Ovary (tissue), 9 donors: ENCODE measurements around the gene WDR49. TPM values are rescaled to one million over a fixed set of nuclear protein-coding genes. Genes with fewer than 3 reads are reported as not detected.

Experiments
- DNase-seq, 5 donors: peaks; one replicate each; pipeline ENCODE4 v3.0.0-alpha.2; 2019 to 2020
- H3K27ac ChIP-seq, 2 donors: fragments of 200-600 bp; one replicate each; pipeline versions ENCODE4 v1.5.1 to v1.8.0; 2019 to 2022
- H3K27me3 ChIP-seq: fragments of 200-600 bp; one replicate; pipeline ENCODE4 v1.8.0; 2022
- H3K36me3 ChIP-seq: fragments of 200-600 bp; sonication (generic); one replicate; pipeline ENCODE4 v1.5.1; 2019
- H3K4me1 ChIP-seq: one replicate; pipeline ENCODE4 v1.8.1; 2013; ENCODE audit warnings: mild to moderate bottlenecking, moderate library complexity; ENCODE audit not compliant: insufficient read depth
- H3K4me3 ChIP-seq: fragments of 200-600 bp; sonication (generic); one replicate; pipeline ENCODE4 v1.5.1; 2017
- H3K9me3 ChIP-seq, 2 donors: fragments of 200-600 bp in 1 of 2; sonication (generic) in 1 of 2; one replicate each; pipeline versions ENCODE4 v1.5.1 to v1.8.1; 2013 to 2019; ENCODE audit warnings: mild to moderate bottlenecking in 1 of 2, moderate library complexity in 1 of 2
- CTCF ChIP-seq, 3 donors: fragments of 450-650 bp in 2 of 3; fragments of 200-600 bp in 1 of 3; IDR thresholded peaks; one replicate each; pipeline versions ENCODE4 v1.5.1 to v1.8.0; 2016 to 2022; ENCODE audit warnings: antibody characterized with exemption in 3 of 3, mild to moderate bottlenecking in 1 of 3
- EP300 ChIP-seq: sonication (generic); formaldehyde crosslinking; IDR thresholded peaks from one replicate; pipeline ENCODE4 v1.6.1; 2017; ENCODE audit warnings: antibody characterized with exemption
- POLR2A ChIP-seq: fragments of 450-650 bp; IDR thresholded peaks from one replicate; pipeline ENCODE4 v1.6.1; 2017; ENCODE audit warnings: antibody characterized with exemption, mild to moderate bottlenecking, moderate library complexity
- WGBS, 3 donors: extraction: QIAGEN DNeasy Blood & Tissue Kit in 1 of 3; methylation state at CpG; one replicate each; pipeline versions ENCODE4 v1.1.5 to v1.1.7; 2013 to 2017; 5-methylcytosine and 5-hydroxymethylcytosine counted together
- intact Hi-C, 4 donors: fragments of 100-400 bp; cut with DNase I; formaldehyde crosslinking; loops; one replicate each; pipeline versions ENCODE4 v1.11.0 to v1.15.1; 2022 to 2023
- polyA plus RNA-seq, 2 donors: library from polyadenylated mRNA; stranded (reverse); fragments of 200-250 nt in 1 of 2; fragments of 350-450 nt in 1 of 2; fragmentation: Illumina TruSeq in 1 of 2; extraction: RNeasy Lipid Tissue Mini Kit (QIAGEN cat#74804) in 1 of 2; gene quantifications; one replicate each; pipeline ENCODE4 v1.2.3, GENCODE V29; 2013 to 2014
- total RNA-seq, 7 donors: library from RNA; depleted of rRNA in 2 of 7; stranded (reverse); fragments of >200 nt in 2 of 7; fragmentation: NEBNext Ultra II Directional in 3 of 7; extraction: Animal tissue kit (Norgen Biotek cat#: 25700) in 3 of 7; gene quantifications; one replicate each; pipeline versions ENCODE4 v1.1.0 to v1.2.4, GENCODE V29; 2016 to 2023
- donor health status: DM: no; HTN: no; CAD: no; lungs with moderate emphysema.
- donor health status: DM: no; HTN: no; CAD: no.
- donor health status: Bipolar disorder and iron deficiency.
- donor health status: DM: yes; HTN: yes; CAD: no.
- donor health status: DM: no; HTN: no; CAD: no.
- donor health status: DM: yes; HTN: yes; CAD: no.

WDR49 gene
- total and polyA plus RNA-seq, 9 donors, result 0.12 to 20.6 (median 1.0) TPM

GRCh38 chr3:167521006-167521355 lies 132.8 kb downstream of the WDR49 start:
- DNase-seq, result no peak

GRCh38 chr3:167520266-167521005 lies 133.3 kb downstream of the WDR49 start:
- Histone ChIP-seq H3K4me3 (no peak overlapping the region), H3K9me3 (no peaks in the 10 kb centered on the region), H3K36me3 (no peaks in the 10 kb centered on the region), H3K27me3 (no peaks in the 10 kb centered on the region), H3K4me1 (no peaks in the 10 kb centered on the region), H3K27ac (no peak overlapping the region)
- WGBS, 3 donors, result 94 to 97% (median 95%) methylated on average over 2 of the region's 2 CpGs
- intact Hi-C loops, result no loop called here
- no peak for DNase-seq
- TF ChIP-seq POLR2A, result no peak
- TF ChIP-seq EP300, result no peak
- TF ChIP-seq CTCF (IDR thresholded peaks at IDR 0.05), result no peak

More at GRCh38 chr3:167521006-167521355, 132.8 kb downstream of the WDR49 start:
- no peak for TF ChIP-seq EP300
- no peak for TF ChIP-seq CTCF (IDR thresholded peaks at IDR 0.05)
- TF ChIP-seq POLR2A, result no peak
- no peak overlapping the region for H3K4me3 ChIP-seq
- no peaks in the 10 kb centered on the region for H3K27me3 ChIP-seq
- H3K27ac ChIP-seq, result no peak overlapping the region
- H3K9me3 ChIP-seq, result no peaks in the 10 kb centered on the region
- intact Hi-C loops, result no loop called here
- H3K4me1 ChIP-seq, result no peaks in the 10 kb centered on the region
- H3K36me3 ChIP-seq, result no peaks in the 10 kb centered on the region

GRCh38 chr3:167507954-167508353 lies 145.8 kb downstream of the WDR49 start:
- TF ChIP-seq CTCF (IDR thresholded peaks at IDR 0.05), result no peak
- TF ChIP-seq POLR2A, result no peak
- TF ChIP-seq EP300, result no peak
- H3K36me3 ChIP-seq, result no peaks in the 10 kb centered on the region
- DNase-seq, result no peak
- H3K27me3 ChIP-seq, result no peaks in the 10 kb centered on the region
- H3K4me3 ChIP-seq, result no peak overlapping the region
- H3K9me3 ChIP-seq, result no peaks in the 10 kb centered on the region
- WGBS, 3 donors, result 82 to 93% (median 85%) methylated on average over 1 of the region's 1 CpG
- H3K4me1 ChIP-seq, result no peaks in the 10 kb centered on the region
- H3K27ac ChIP-seq, result no peak overlapping the region
- intact Hi-C loops, result no loop called here

- no peak overlapping the region for H3K4me3 ChIP-seq
- DNase-seq, result no peak
- H3K27ac ChIP-seq, result no peak overlapping the region
- H3K9me3 ChIP-seq, result no peaks in the 10 kb centered on the region
- H3K36me3 ChIP-seq, result no peaks in the 10 kb centered on the region
- intact Hi-C loops, result no loop called here
- WGBS, 3 donors, result 73 to 83% (median 78%) methylated on average over 2 of the region's 2 CpGs
- no peak for TF ChIP-seq EP300
- TF ChIP-seq CTCF (IDR thresholded peaks at IDR 0.05), result no peak
- TF ChIP-seq POLR2A, result no peak
- H3K4me1 ChIP-seq, result no peaks in the 10 kb centered on the region
- H3K27me3 ChIP-seq, result no peaks in the 10 kb centered on the region
These were observed 151.3 kb downstream of the WDR49 start for GRCh38 chr3:167502401-167502800.
